CD8-positive, alpha-beta memory T cell (primary cell): ENCODE results near the gene KRTAP4-8. TPM values are rescaled to one million over a fixed set of nuclear protein-coding genes. Genes with fewer than 3 reads are reported as not detected.
"Not testable (repeated sequence)": the region's sequence is repeated elsewhere in the genome, so short reads cannot be mapped to it uniquely, and the experiment has no call there.

ENCODE experiments used
- CTCF ChIA-PET: fragments of 350-600 bp; sonication (Branson Sonifier 250); formaldehyde crosslinking; loops from one replicate; lab custom pipeline; 2021; ENCODE audit warnings: antibody characterized with exemption; lab: Charles Lee
- POLR2A ChIA-PET: fragments of 350-600 bp; sonication (Branson Sonifier 250); formaldehyde crosslinking; loops from one replicate; lab custom pipeline; 2021; ENCODE audit warnings: antibody characterized with exemption; lab: Charles Lee
- DNase-seq, 5 donors: peaks; one replicate each; pipeline versions ENCODE4 v3.0.0 to v3.0.0-alpha.2; 2020 to 2022; ENCODE audit warnings: mixed read lengths in 1 of 5
- H3K27ac ChIP-seq: one replicate; pipeline ENCODE4 v1.7.0; 2013; ENCODE audit warnings: low read depth, mild to moderate bottlenecking, low read length, moderate library complexity
- H3K27me3 ChIP-seq: 2 replicates; pipeline ENCODE4 v1.7.0; 2013; ENCODE audit warnings: low read length, mild to moderate bottlenecking; ENCODE audit not compliant: insufficient read depth, poor library complexity, severe bottlenecking
- H3K36me3 ChIP-seq: 2 replicates; pipeline ENCODE4 v1.7.0; 2013; ENCODE audit warnings: mild to moderate bottlenecking, low read length, moderate library complexity; ENCODE audit not compliant: insufficient read depth
- H3K4me1 ChIP-seq: 2 replicates; pipeline ENCODE4 v1.7.0; 2013; ENCODE audit warnings: mild to moderate bottlenecking, low read length, moderate library complexity; ENCODE audit not compliant: insufficient read depth
- H3K4me3 ChIP-seq: 2 replicates; pipeline ENCODE4 v1.7.0; 2013; ENCODE audit warnings: mild to moderate bottlenecking, low read length
- H3K9me3 ChIP-seq: 2 replicates; pipeline ENCODE4 v1.7.0; 2013; ENCODE audit warnings: mild to moderate bottlenecking, low read length
- H3K27ac Mint-ChIP-seq, 8 donors: one replicate each; pipeline ENCODE4 v1.8.0; 2020 to 2021; ENCODE audit warnings: mixed read lengths in 8 of 8, mild to moderate bottlenecking in 6 of 8, inconsistent platforms in 3 of 8, moderate library complexity in 3 of 8
- H3K27me3 Mint-ChIP-seq, 2 donors: one replicate each; pipeline ENCODE4 v1.8.0; 2020 to 2021; ENCODE audit warnings: mixed read lengths in 2 of 2, mild to moderate bottlenecking in 1 of 2, moderate library complexity in 1 of 2
- H3K36me3 Mint-ChIP-seq, 3 donors: one replicate each; pipeline ENCODE4 v1.8.0; 2020 to 2021; ENCODE audit warnings: mixed read lengths in 3 of 3, inconsistent platforms in 1 of 3, mild to moderate bottlenecking in 1 of 3
- H3K4me1 Mint-ChIP-seq, 3 donors: one replicate each; pipeline ENCODE4 v1.8.0; 2020 to 2021; ENCODE audit warnings: mixed read lengths in 3 of 3, inconsistent platforms in 1 of 3, mild to moderate bottlenecking in 1 of 3
- H3K4me3 Mint-ChIP-seq, 7 donors: one replicate each; pipeline ENCODE4 v1.8.0; 2020 to 2021; ENCODE audit warnings: mixed read lengths in 7 of 7, mild to moderate bottlenecking in 6 of 7, moderate library complexity in 4 of 7, inconsistent platforms in 2 of 7
- H3K9me3 Mint-ChIP-seq, 5 donors: one replicate each; pipeline ENCODE4 v1.8.0; 2020 to 2022; ENCODE audit warnings: mixed read lengths in 5 of 5, mild to moderate bottlenecking in 3 of 5, moderate library complexity in 2 of 5, inconsistent platforms in 1 of 5
- polyA plus RNA-seq: library from polyadenylated mRNA; unstranded; fragments of 300-500 nt; fragmentation: Illumina TruSeq; gene quantifications from one replicate; pipeline ENCODE4 v1.2.3, GENCODE V29; 2021
- total RNA-seq, 2 experiments: library from RNA; stranded (reverse); gene quantifications; one replicate each; pipeline ENCODE4 v1.2.3, GENCODE V29; 2021

The KRTAP4-8 gene
- total and polyA plus RNA-seq, 3 experiments from 2014 or later: not detected

GRCh38 chr17:41088760-41089352, 9.1 kb downstream of the KRTAP4-8 start:
- CTCF ChIA-PET, POLR2A ChIA-PET: not testable (repeated sequence)

GRCh38 chr17:41084100-41084856, 13.7 kb downstream of the KRTAP4-8 start, which contains the start of gene KRTAP4-7:
Gene KRTAP4-7 (plus strand): TSS chr17:41084150. CDS start chr17:41084207, 57 bp downstream.
- H3K4me1 Mint-ChIP-seq, H3K27me3 ChIP-seq, H3K4me3 ChIP-seq, H3K36me3 Mint-ChIP-seq, H3K36me3 ChIP-seq, H3K9me3 Mint-ChIP-seq, H3K4me1 ChIP-seq, DNase-seq, CTCF ChIA-PET, H3K4me3 Mint-ChIP-seq, H3K27ac ChIP-seq, H3K9me3 ChIP-seq: not testable (repeated sequence)
- POLR2A ChIA-PET: interaction anchor here (0.6 kb wide), 1 partner anchor 34 kb away, joined by 3 read pairs; the partner anchor contains the start of gene KRTAP4-11
- H3K27ac Mint-ChIP-seq: peak within 1 kb of the TSS in 1 of 8 donors; percentile 86
- H3K27me3 Mint-ChIP-seq: peaks cover 12 to 28% of the 10 kb centered on the region in 2 donors

More at GRCh38 chr17:41088760-41089352, 9.1 kb downstream of the KRTAP4-8 start:
- H3K27me3 ChIP-seq, DNase-seq, H3K4me1 ChIP-seq, H3K36me3 Mint-ChIP-seq, H3K9me3 ChIP-seq, H3K27ac ChIP-seq, H3K27ac Mint-ChIP-seq, H3K36me3 ChIP-seq, H3K9me3 Mint-ChIP-seq, H3K4me1 Mint-ChIP-seq, H3K4me3 Mint-ChIP-seq, H3K4me3 ChIP-seq: not testable (repeated sequence)
- peaks cover 10 to 20% of the 10 kb centered on the region in 2 donors for H3K27me3 Mint-ChIP-seq

- H3K4me3 Mint-ChIP-seq, H3K27me3 ChIP-seq, H3K9me3 Mint-ChIP-seq, H3K4me3 ChIP-seq, H3K27ac Mint-ChIP-seq, H3K27ac ChIP-seq, H3K36me3 Mint-ChIP-seq, H3K36me3 ChIP-seq, H3K4me1 ChIP-seq, DNase-seq, H3K9me3 ChIP-seq, H3K4me1 Mint-ChIP-seq, CTCF ChIA-PET: not testable (repeated sequence)
- peaks cover 11 to 30% of the 10 kb centered on the region in 2 donors for H3K27me3 Mint-ChIP-seq
- POLR2A ChIA-PET: interaction anchor here (0.6 kb wide), 1 partner anchor 35 kb away, joined by 3 read pairs; the partner anchor contains the start of gene KRTAP4-11
These were observed 14.5 kb downstream of the KRTAP4-8 start for GRCh38 chr17:41083427-41083826.

- no peaks in the 10 kb centered on the region for H3K9me3 ChIP-seq
- H3K9me3 Mint-ChIP-seq: no peaks in the 10 kb centered on the region
- H3K4me1 Mint-ChIP-seq: no peaks in the 10 kb centered on the region
- H3K4me3 Mint-ChIP-seq: no peak overlapping the region
- no peak for DNase-seq
- no peaks in the 10 kb centered on the region for H3K36me3 Mint-ChIP-seq
- H3K27ac ChIP-seq: no peak overlapping the region
- H3K4me1 ChIP-seq: no peaks in the 10 kb centered on the region
- no peaks in the 10 kb centered on the region for H3K27me3 ChIP-seq
- H3K4me3 ChIP-seq: no peak overlapping the region
- no peaks in the 10 kb centered on the region for H3K36me3 ChIP-seq
- peaks cover 11 to 35% of the 10 kb centered on the region in 2 donors for H3K27me3 Mint-ChIP-seq
- ChIA-PET CTCF (no interaction called here), POLR2A (no interaction called here)
- no peak overlapping the region for H3K27ac Mint-ChIP-seq
These were observed 15.3 kb downstream of the KRTAP4-8 start for GRCh38 chr17:41082626-41083025.

- H3K4me1 ChIP-seq: no peaks in the 10 kb centered on the region
- H3K27ac ChIP-seq: no peak overlapping the region
- Mint-ChIP-seq H3K4me3 (no peak overlapping the region), H3K27me3 (peaks cover 22 to 49% of the 10 kb centered on the region in 2 donors), H3K27ac (no peak overlapping the region), H3K4me1 (no peaks in the 10 kb centered on the region), H3K36me3 (no peaks in the 10 kb centered on the region), H3K9me3 (no peaks in the 10 kb centered on the region)
- no peak overlapping the region for H3K4me3 ChIP-seq
- peaks cover 7% of the 10 kb centered on the region for H3K27me3 ChIP-seq
- DNase-seq: no peak
- ChIA-PET POLR2A (no interaction called here), CTCF (no interaction called here)
- H3K36me3 ChIP-seq: no peaks in the 10 kb centered on the region
- no peaks in the 10 kb centered on the region for H3K9me3 ChIP-seq
These were observed 21.2 kb downstream of the KRTAP4-8 start for GRCh38 chr17:41076788-41077187.

GRCh38 chr17:41073676-41074075, 24.3 kb downstream of the KRTAP4-8 start:
- Histone ChIP-seq H3K4me3 (no peak overlapping the region), H3K9me3 (no peaks in the 10 kb centered on the region), H3K4me1 (no peaks in the 10 kb centered on the region), H3K27ac (no peak overlapping the region), H3K36me3 (no peaks in the 10 kb centered on the region), H3K27me3 (peaks cover 7% of the 10 kb centered on the region)
- ChIA-PET POLR2A (no interaction called here), CTCF (no interaction called here)
- Mint-ChIP-seq H3K27me3 (peaks cover 20 to 33% of the 10 kb centered on the region in 2 donors), H3K9me3 (no peaks in the 10 kb centered on the region), H3K4me3 (no peak overlapping the region), H3K36me3 (no peaks in the 10 kb centered on the region), H3K27ac (no peak overlapping the region), H3K4me1 (peaks cover 0 to 2% (median 0%) of the 10 kb centered on the region in 3 donors)
- DNase-seq: no peak

GRCh38 chr17:41071606-41072360, 26.2 kb downstream of the KRTAP4-8 start:
- peaks cover 0 to 2% (median 0%) of the 10 kb centered on the region in 3 donors for H3K4me1 Mint-ChIP-seq
- peaks cover 17 to 20% of the 10 kb centered on the region in 2 donors for H3K27me3 Mint-ChIP-seq
- no peak overlapping the region for H3K4me3 ChIP-seq
- no peaks in the 10 kb centered on the region for H3K4me1 ChIP-seq
- no peaks in the 10 kb centered on the region for H3K36me3 Mint-ChIP-seq
- POLR2A ChIA-PET: no interaction called here
- H3K36me3 ChIP-seq: no peaks in the 10 kb centered on the region
- H3K27ac ChIP-seq: no peak overlapping the region
- CTCF ChIA-PET: interaction anchor here (1.5 kb wide), 1 partner anchor 577 kb away, joined by 4 read pairs; no protein-coding TSS in a partner anchor
- no peak overlapping the region for H3K4me3 Mint-ChIP-seq
- H3K9me3 ChIP-seq: no peaks in the 10 kb centered on the region
- no peaks in the 10 kb centered on the region for H3K9me3 Mint-ChIP-seq
- no peak overlapping the region for H3K27ac Mint-ChIP-seq
- no peak for DNase-seq
- peaks cover 2% of the 10 kb centered on the region for H3K27me3 ChIP-seq

- CTCF ChIA-PET: no interaction called here
- H3K27ac Mint-ChIP-seq: no peak overlapping the region
These were observed 28.9 kb downstream of the KRTAP4-8 start for GRCh38 chr17:41069031-41069430.

More at GRCh38 chr17:41069031-41069430, 28.9 kb downstream of the KRTAP4-8 start:
- Mint-ChIP-seq H3K4me1 (peaks cover 0 to 2% (median 0%) of the 10 kb centered on the region in 3 donors), H3K4me3 (no peak overlapping the region), H3K36me3 (no peaks in the 10 kb centered on the region), H3K9me3 (no peaks in the 10 kb centered on the region), H3K27me3 (peaks cover 8% of the 10 kb centered on the region in 2 donors)
- POLR2A ChIA-PET: no interaction called here
- DNase-seq: no peak
- Histone ChIP-seq H3K9me3 (no peaks in the 10 kb centered on the region), H3K36me3 (no peaks in the 10 kb centered on the region), H3K4me1 (no peaks in the 10 kb centered on the region), H3K4me3 (no peak overlapping the region), H3K27ac (no peak overlapping the region), H3K27me3 (no peaks in the 10 kb centered on the region)
